Neural progenitor cell (in vitro differentiated cells): ENCODE measurements around the gene WRAP73. TPM values are rescaled to one million over a fixed set of nuclear protein-coding genes. Genes with fewer than 3 reads are reported as not detected.
A peak's percentile ranks its signal among the peaks of the same experiment; 100 is the strongest.

Experiments used
- DNase-seq: peaks from one replicate; pipeline ENCODE4 v3.0.0-alpha.2; 2016; ENCODE audit warnings: low spot score
- H2AFZ ChIP-seq: fragments of 200-600 bp; sonication (generic); replicated peaks from 2 replicates; pipeline ENCODE4 v1.6.1; 2016; ENCODE audit warnings: antibody characterized with exemption
- H3F3A ChIP-seq: fragments of 200-600 bp; sonication (generic); 2 replicates; pipeline ENCODE4 v1.6.1; 2016; ENCODE audit warnings: antibody characterized with exemption, low read depth
- H3K27ac ChIP-seq: fragments of 200-600 bp; sonication (generic); 2 replicates; pipeline ENCODE4 v1.5.1; 2016; ENCODE audit warnings: mild to moderate bottlenecking
- H3K27me3 ChIP-seq: fragments of 200-600 bp; sonication (generic); 2 replicates; pipeline ENCODE4 v1.6.1; 2016; ENCODE audit warnings: mild to moderate bottlenecking, moderate library complexity
- H3K36me3 ChIP-seq: fragments of 200-600 bp; sonication (generic); 2 replicates; pipeline ENCODE4 v1.5.1; 2016
- H3K4me1 ChIP-seq: fragments of 200-600 bp; sonication (generic); 2 replicates; pipeline ENCODE4 v1.6.1; 2016; ENCODE audit warnings: mixed run types
- H3K4me2 ChIP-seq: fragments of 200-600 bp; sonication (generic); 2 replicates; pipeline ENCODE4 v1.6.1; 2016
- H3K4me3 ChIP-seq: fragments of 200-600 bp; sonication (generic); 2 replicates; pipeline ENCODE4 v1.5.1; 2016
- H3K79me2 ChIP-seq: fragments of 200-600 bp; sonication (generic); 2 replicates; pipeline ENCODE4 v1.6.1; 2016; ENCODE audit warnings: low read depth
- H3K9ac ChIP-seq: fragments of 200-600 bp; sonication (generic); 2 replicates; pipeline ENCODE4 v1.6.1; 2016
- H3K9me3 ChIP-seq: fragments of 200-600 bp; sonication (generic); 2 replicates; pipeline ENCODE4 v1.5.1; 2016; ENCODE audit warnings: low read depth
- H4K20me1 ChIP-seq: fragments of 200-600 bp; sonication (generic); 2 replicates; pipeline ENCODE4 v1.6.1; 2016; ENCODE audit warnings: low read depth
- H3K27ac Mint-ChIP-seq: 3 replicates; pipeline ENCODE4 v1.8.0; 2021; ENCODE audit warnings: mixed read lengths
- H3K27me3 Mint-ChIP-seq: 2 replicates; pipeline ENCODE4 v1.8.0; 2022; ENCODE audit warnings: low read depth, mild to moderate bottlenecking, inconsistent platforms, moderate library complexity, mixed read lengths; ENCODE audit not compliant: insufficient read depth
- H3K36me3 Mint-ChIP-seq: 3 replicates; pipeline ENCODE4 v1.8.0; 2021; ENCODE audit warnings: mixed read lengths
- H3K4me1 Mint-ChIP-seq: 3 replicates; pipeline ENCODE4 v1.8.0; 2021; ENCODE audit warnings: mixed read lengths
- H3K4me3 Mint-ChIP-seq: 3 replicates; pipeline ENCODE4 v1.8.0; 2021; ENCODE audit warnings: mild to moderate bottlenecking, moderate library complexity, mixed read lengths
- H3K9me3 Mint-ChIP-seq: 3 replicates; pipeline ENCODE4 v1.8.0; 2020; ENCODE audit warnings: mixed read lengths
- EZH2 ChIP-seq: fragments of 200-600 bp; sonication (generic); IDR thresholded peaks from 2 replicates; pipeline ENCODE4 v1.6.1; 2017; ENCODE audit warnings: antibody characterized with exemption, mild to moderate bottlenecking, moderate library complexity
- EZH2phosphoT487 ChIP-seq: fragments of 200-600 bp; sonication (generic); IDR thresholded peaks from 2 replicates; pipeline ENCODE4 v1.6.1; 2017; ENCODE audit warnings: antibody characterized with exemption
- total RNA-seq: library from RNA; depleted of rRNA; stranded (reverse); fragments of >200 nt; gene quantifications from 2 replicates; pipeline ENCODE4 v1.2.3, GENCODE V29; 2015; ENCODE audit warnings: low replicate concordance
- TF ChIP-seq, protein P1 (sequence below): fragments of 200-600 bp; sonication (generic); IDR thresholded peaks from 2 replicates; pipeline ENCODE4 v1.5.1; 2017; ENCODE audit warnings: antibody characterized with exemption, mild to moderate bottlenecking

WRAP73 gene
- total RNA-seq, 1 donor from 2014 or later = 12.0 TPM

DNA sequence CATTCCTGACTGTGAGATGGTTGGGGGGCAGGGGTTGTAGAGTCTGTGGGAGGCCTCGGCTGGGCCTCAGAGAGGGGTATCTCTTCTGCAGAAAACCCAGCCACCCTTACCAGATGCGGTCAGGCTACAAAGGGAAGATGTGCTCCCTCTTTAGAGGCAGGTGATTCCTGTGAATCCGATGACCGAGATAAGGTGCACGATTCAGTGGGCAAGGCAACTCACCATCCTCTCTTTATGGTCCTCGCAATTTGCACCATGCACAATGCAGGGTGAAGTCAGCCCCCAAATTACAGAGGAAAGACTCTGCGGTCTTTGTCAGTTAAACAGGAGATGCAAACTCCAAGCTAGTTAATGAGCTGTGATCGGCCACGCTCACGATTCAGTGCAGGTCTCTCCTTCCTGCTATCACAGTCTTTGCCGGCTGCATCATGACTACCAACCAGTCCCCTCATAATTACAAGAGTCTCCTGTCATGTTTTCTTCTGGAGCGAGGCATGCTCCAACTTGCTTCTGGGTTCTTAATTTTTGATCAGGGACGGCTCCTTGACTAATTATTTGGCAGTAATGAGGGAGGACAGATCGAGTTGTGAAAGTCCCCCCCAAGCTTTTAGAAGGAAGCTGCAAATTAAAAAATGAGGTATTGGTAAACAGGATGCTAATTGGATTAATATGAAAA is 14.9 kb upstream of the WRAP73 start:
- H4K20me1 ChIP-seq = no peaks in the 10 kb centered on the region

DNA sequence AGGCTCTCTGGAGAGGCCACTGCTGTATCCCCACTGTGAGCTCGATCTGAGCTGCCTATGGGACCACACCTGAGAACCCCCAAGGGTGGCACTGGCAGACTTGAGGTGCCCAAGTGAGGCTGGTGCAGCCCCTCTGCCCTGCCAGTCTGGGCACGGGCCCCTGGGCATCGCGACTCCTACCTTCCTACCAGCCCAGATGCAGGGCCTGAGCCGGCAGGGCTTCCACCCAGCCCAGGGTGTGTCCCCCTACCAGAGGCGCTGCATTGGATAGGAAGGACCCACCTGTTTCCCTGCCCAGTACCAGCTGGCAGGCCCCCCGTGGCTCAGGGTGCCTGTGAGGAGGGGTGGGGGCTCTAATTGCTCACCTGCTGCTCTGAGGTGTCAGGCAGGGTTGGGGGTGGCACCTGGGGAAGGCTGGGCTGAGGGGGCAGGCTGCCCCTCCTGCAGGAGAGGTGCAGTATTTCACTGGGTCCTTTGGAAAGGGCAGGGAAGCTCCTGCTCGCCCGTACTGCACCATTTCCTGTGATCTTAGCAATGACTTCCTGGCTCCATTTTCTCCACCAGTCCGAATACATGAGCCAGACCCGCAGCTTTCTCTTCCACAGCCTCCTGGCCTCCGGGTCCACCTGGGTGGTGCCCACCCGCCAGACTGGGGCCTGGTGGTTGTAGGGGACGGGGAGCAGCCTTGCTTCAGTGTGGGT is 14.2 kb upstream of the WRAP73 start:
- H4K20me1 ChIP-seq = no peaks in the 10 kb centered on the region
- H3K4me3 ChIP-seq = no peak overlapping the region
- H3K9ac ChIP-seq = no peak overlapping the region
- H3K4me1 Mint-ChIP-seq = peaks cover 16% of the 10 kb centered on the region
- no peaks in the 10 kb centered on the region for H3K36me3 ChIP-seq
- no peak overlapping the region for H2AFZ ChIP-seq
- H3K27me3 Mint-ChIP-seq = peaks cover 10% of the 10 kb centered on the region
- H3K27me3 ChIP-seq = peaks cover 50% of the 10 kb centered on the region
- H3K4me3 Mint-ChIP-seq = no peak overlapping the region
- DNase-seq = no peak
- no peak overlapping the region for H3K27ac Mint-ChIP-seq
- TF ChIP-seq EZH2 (no peak), EZH2phosphoT487 (no peak)
- TF ChIP-seq, protein P1, sequence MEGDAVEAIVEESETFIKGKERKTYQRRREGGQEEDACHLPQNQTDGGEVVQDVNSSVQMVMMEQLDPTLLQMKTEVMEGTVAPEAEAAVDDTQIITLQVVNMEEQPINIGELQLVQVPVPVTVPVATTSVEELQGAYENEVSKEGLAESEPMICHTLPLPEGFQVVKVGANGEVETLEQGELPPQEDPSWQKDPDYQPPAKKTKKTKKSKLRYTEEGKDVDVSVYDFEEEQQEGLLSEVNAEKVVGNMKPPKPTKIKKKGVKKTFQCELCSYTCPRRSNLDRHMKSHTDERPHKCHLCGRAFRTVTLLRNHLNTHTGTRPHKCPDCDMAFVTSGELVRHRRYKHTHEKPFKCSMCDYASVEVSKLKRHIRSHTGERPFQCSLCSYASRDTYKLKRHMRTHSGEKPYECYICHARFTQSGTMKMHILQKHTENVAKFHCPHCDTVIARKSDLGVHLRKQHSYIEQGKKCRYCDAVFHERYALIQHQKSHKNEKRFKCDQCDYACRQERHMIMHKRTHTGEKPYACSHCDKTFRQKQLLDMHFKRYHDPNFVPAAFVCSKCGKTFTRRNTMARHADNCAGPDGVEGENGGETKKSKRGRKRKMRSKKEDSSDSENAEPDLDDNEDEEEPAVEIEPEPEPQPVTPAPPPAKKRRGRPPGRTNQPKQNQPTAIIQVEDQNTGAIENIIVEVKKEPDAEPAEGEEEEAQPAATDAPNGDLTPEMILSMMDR = no peak
- H3K36me3 Mint-ChIP-seq = peaks cover 3% of the 10 kb centered on the region
- no peaks in the 10 kb centered on the region for H3F3A ChIP-seq
- H3K4me1 ChIP-seq = no peaks in the 10 kb centered on the region
- no peak overlapping the region for H3K4me2 ChIP-seq
- H3K27ac ChIP-seq = no peak overlapping the region
- no peaks in the 10 kb centered on the region for H3K9me3 Mint-ChIP-seq
- no peaks in the 10 kb centered on the region for H3K9me3 ChIP-seq
- no peaks in the 10 kb centered on the region for H3K79me2 ChIP-seq

More for the DNA sequence above, 14.9 kb upstream of the WRAP73 start:
- Mint-ChIP-seq H3K9me3 (no peaks in the 10 kb centered on the region), H3K4me3 (no peak overlapping the region), H3K36me3 (peaks cover 3% of the 10 kb centered on the region), H3K4me1 (peaks cover 20% of the 10 kb centered on the region), H3K27ac (peak overlapping the region; percentile 46), H3K27me3 (peaks cover 10% of the 10 kb centered on the region)
- Histone ChIP-seq H3K27me3 (peaks cover 46% of the 10 kb centered on the region), H3K4me1 (no peaks in the 10 kb centered on the region), H3K27ac (no peak overlapping the region), H3K4me3 (no peak overlapping the region), H3K36me3 (no peaks in the 10 kb centered on the region), H3K4me2 (no peak overlapping the region), H3F3A (no peaks in the 10 kb centered on the region), H3K9me3 (no peaks in the 10 kb centered on the region), H3K79me2 (no peaks in the 10 kb centered on the region), H2AFZ (no peak overlapping the region), H3K9ac (no peak overlapping the region)
- no peak for TF ChIP-seq EZH2phosphoT487
- no peak for TF ChIP-seq EZH2
- TF ChIP-seq, protein P1 = no peak
- DNase-seq = no peak

DNA sequence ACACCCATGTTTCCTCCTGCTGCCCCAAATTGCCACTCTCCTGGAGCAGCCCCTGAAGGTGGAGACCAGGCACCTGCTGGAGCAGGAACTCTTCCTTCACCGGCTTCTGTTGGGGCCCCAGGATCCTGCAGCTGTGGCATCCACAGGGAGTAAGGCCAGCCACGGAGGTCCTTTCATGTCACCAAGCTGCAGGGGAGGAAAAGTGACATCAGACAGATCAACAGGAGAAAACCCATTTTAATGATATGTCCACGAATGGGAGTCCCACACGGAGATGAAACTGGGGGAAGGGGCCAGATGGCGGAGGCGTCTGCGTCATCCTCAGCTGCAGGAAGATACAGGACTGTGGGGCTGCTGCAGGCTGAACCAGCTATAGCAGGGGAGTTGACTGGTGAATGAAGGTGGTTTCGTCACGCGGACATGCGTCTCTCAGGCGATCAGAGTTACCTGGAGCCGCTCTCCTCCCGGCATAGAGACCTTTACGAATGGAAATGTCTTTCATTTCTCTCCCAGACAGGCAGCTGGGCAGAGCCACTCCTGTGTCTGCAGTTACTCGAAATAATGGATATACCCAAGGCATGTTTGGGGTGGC is 12.3 kb upstream of the WRAP73 start:
- H3K27ac ChIP-seq = no peak overlapping the region
- H3F3A ChIP-seq = no peaks in the 10 kb centered on the region
- Mint-ChIP-seq H3K27me3 (peaks cover 11% of the 10 kb centered on the region), H3K27ac (no peak overlapping the region), H3K36me3 (no peaks in the 10 kb centered on the region), H3K4me1 (peaks cover 13% of the 10 kb centered on the region), H3K4me3 (no peak overlapping the region), H3K9me3 (no peaks in the 10 kb centered on the region)
- TF ChIP-seq EZH2phosphoT487 (no peak), EZH2 (no peak)
- TF ChIP-seq, protein P1 = no peak
- H2AFZ ChIP-seq = no peak overlapping the region
- peaks cover 52% of the 10 kb centered on the region for H3K27me3 ChIP-seq
- H3K9ac ChIP-seq = no peak overlapping the region
- H3K79me2 ChIP-seq = no peaks in the 10 kb centered on the region
- H3K9me3 ChIP-seq = no peaks in the 10 kb centered on the region
- no peak overlapping the region for H3K4me3 ChIP-seq
- H3K4me2 ChIP-seq = no peak overlapping the region
- H3K36me3 ChIP-seq = no peaks in the 10 kb centered on the region
- H4K20me1 ChIP-seq = no peaks in the 10 kb centered on the region
- H3K4me1 ChIP-seq = no peaks in the 10 kb centered on the region
- no peak for DNase-seq
